Gastrocnemius medialis (tissue), 4 donors: Measurements from ENCODE around the gene CENPT. TPM values are rescaled to one million over a fixed set of nuclear protein-coding genes. Genes with fewer than 3 reads are reported as not detected.
A peak's percentile ranks its signal among the peaks of the same experiment; 100 is the strongest.

Source experiments
- ATAC-seq, 2 donors: fragments of 150-250 bp; one replicate each; pipeline ENCODE4 v1.9.1; 2016
- DNase-seq, 2 donors: peaks; one replicate each; pipeline ENCODE4 v3.0.0-alpha.2; 2019
- H3K27ac ChIP-seq, 4 donors: fragments of 200-600 bp; sonication (generic); 1 replicate in 1 of 4; 2 replicates in 3 of 4; pipeline ENCODE4 v1.5.1; 2016 to 2018; ENCODE audit warnings: mild to moderate bottlenecking in 2 of 4, moderate library complexity in 1 of 4
- H3K27me3 ChIP-seq, 3 donors: fragments of 200-600 bp; sonication (generic) in 2 of 3; 1 replicate in 1 of 3; 2 replicates in 2 of 3; pipeline versions ENCODE4 v1.5.1 to v1.6.0; 2016 to 2019; ENCODE audit warnings: mild to moderate bottlenecking in 1 of 3, moderate library complexity in 1 of 3
- H3K36me3 ChIP-seq, 2 donors: fragments of 200-600 bp; sonication (generic) in 1 of 2; one replicate each; pipeline ENCODE4 v1.5.1; 2017 to 2018
- H3K4me1 ChIP-seq, 2 donors: fragments of 200-600 bp; sonication (generic) in 1 of 2; one replicate each; pipeline ENCODE4 v1.5.1; 2016 to 2017; ENCODE audit warnings: mild to moderate bottlenecking in 2 of 2
- H3K4me3 ChIP-seq, 4 donors: fragments of 200-600 bp; sonication (generic) in 3 of 4; 1 replicate in 1 of 4; 2 replicates in 3 of 4; pipeline ENCODE4 v1.5.1; 2016 to 2019; ENCODE audit warnings: mild to moderate bottlenecking in 2 of 4
- H3K9me3 ChIP-seq, 3 donors: fragments of 200-600 bp; sonication (generic) in 2 of 3; 1 replicate in 1 of 3; 2 replicates in 2 of 3; pipeline ENCODE4 v1.5.1; 2016 to 2019
- POLR2A ChIP-seq, 2 donors: fragments of 450-650 bp; IDR thresholded peaks; one replicate each; pipeline ENCODE4 v1.6.1; 2017; ENCODE audit warnings: antibody characterized with exemption in 2 of 2, mild to moderate bottlenecking in 2 of 2, moderate library complexity in 2 of 2
- in situ Hi-C, 4 donors: fragments of 200-750 bp; cut with MboI; loops; one replicate each; pipeline versions ENCODE4 v1.15.0 to v1.8.0; 2017; ENCODE audit warnings: low sequenced_read_pairs in 4 of 4
- intact Hi-C: fragments of 100-400 bp; cut with DNase I; formaldehyde crosslinking; loops from one replicate; pipeline ENCODE4 v1.15.1; 2023; ENCODE audit warnings: low total_unique reads
- total RNA-seq, 4 donors: library from RNA; depleted of rRNA; stranded (reverse); fragments of >200 nt; gene quantifications; one replicate each; pipeline versions ENCODE4 v1.1.0 to v1.2.3, GENCODE V29; 2016
- TF ChIP-seq, protein P1 (sequence below), 5 experiments: fragments of 450-650 bp in 3 of 5; fragments of 200-600 bp in 2 of 5; sonication (generic) in 2 of 5; IDR thresholded peaks in 4 of 5; conservative IDR thresholded peaks in 1 of 5; 1 replicate in 4 of 5; 2 replicates in 1 of 5; pipeline ENCODE4 v1.5.1; 2016 to 2019; ENCODE audit warnings: antibody characterized with exemption in 5 of 5, mild to moderate bottlenecking in 3 of 5, moderate library complexity in 3 of 5

Gene CENPT
- total RNA-seq = 10 to 100 TPM; 14.9 to 41.2 (median 20.0) TPM

GRCh38 chr16:67847064-67847861 lies at the start of gene CENPT:
CENPT (minus strand) TSS chr16:67847693; CDS start chr16:67833859, 13,834 bp downstream.
- Histone ChIP-seq H3K9me3 (no peaks in the 10 kb centered on the region), H3K4me1 (peaks cover 46 to 54% of the 10 kb centered on the region in 2 donors), H3K27me3 (no peaks in the 10 kb centered on the region), H3K27ac (peak within 1 kb of the TSS; percentile 98 to 100 (median 99)), H3K4me3 (peak within 1 kb of the TSS; percentile 80 to 99 (median 94)), H3K36me3 (no peaks in the 10 kb centered on the region)
- ATAC-seq = peak; percentile 53 to 55
- no peak for DNase-seq
- in situ Hi-C loops (no loop called here), intact Hi-C loops (loop anchor here (2.0 to 10.0 kb wide), 2 partner anchors 40 to 282 kb away; partner anchors contain the start of genes CTCF, RANBP10 and TSNAXIP1)
- TF ChIP-seq POLR2A (IDR thresholded peaks at IDR 0.05) = peak; percentile 37 to 79
- TF ChIP-seq, protein P1, sequence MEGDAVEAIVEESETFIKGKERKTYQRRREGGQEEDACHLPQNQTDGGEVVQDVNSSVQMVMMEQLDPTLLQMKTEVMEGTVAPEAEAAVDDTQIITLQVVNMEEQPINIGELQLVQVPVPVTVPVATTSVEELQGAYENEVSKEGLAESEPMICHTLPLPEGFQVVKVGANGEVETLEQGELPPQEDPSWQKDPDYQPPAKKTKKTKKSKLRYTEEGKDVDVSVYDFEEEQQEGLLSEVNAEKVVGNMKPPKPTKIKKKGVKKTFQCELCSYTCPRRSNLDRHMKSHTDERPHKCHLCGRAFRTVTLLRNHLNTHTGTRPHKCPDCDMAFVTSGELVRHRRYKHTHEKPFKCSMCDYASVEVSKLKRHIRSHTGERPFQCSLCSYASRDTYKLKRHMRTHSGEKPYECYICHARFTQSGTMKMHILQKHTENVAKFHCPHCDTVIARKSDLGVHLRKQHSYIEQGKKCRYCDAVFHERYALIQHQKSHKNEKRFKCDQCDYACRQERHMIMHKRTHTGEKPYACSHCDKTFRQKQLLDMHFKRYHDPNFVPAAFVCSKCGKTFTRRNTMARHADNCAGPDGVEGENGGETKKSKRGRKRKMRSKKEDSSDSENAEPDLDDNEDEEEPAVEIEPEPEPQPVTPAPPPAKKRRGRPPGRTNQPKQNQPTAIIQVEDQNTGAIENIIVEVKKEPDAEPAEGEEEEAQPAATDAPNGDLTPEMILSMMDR (IDR thresholded peaks at IDR 0.05 in 4 of 5, conservative IDR thresholded peaks at IDR 0.05 in 1 of 5) = peak in 3 of 5 experiments; percentile 13 to 20 (median 15)

DNA sequence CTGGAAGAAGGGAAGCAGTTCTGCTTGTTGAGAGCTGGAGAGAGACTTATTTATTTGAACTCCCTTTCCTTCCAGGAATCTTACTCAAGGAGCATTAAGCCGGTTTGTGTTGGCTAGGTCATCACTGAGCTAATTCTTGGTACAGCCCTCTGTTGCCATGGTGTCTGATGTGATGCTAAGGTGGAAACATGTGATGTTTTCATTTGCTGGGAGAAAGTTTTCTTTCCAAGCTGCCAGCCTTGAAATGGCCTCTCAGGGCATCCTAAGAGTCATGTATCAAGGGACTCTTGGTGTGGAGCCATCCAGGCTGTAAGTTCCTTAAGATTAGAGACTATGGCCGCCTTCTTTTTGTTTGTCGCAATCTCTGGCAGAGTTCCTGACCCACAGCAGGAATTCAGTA lies 49.7 kb upstream of the CENPT start:
- intact Hi-C loops = no loop called here
- peaks cover 50 to 59% of the 10 kb centered on the region in 2 donors for H3K4me1 ChIP-seq

DNA sequence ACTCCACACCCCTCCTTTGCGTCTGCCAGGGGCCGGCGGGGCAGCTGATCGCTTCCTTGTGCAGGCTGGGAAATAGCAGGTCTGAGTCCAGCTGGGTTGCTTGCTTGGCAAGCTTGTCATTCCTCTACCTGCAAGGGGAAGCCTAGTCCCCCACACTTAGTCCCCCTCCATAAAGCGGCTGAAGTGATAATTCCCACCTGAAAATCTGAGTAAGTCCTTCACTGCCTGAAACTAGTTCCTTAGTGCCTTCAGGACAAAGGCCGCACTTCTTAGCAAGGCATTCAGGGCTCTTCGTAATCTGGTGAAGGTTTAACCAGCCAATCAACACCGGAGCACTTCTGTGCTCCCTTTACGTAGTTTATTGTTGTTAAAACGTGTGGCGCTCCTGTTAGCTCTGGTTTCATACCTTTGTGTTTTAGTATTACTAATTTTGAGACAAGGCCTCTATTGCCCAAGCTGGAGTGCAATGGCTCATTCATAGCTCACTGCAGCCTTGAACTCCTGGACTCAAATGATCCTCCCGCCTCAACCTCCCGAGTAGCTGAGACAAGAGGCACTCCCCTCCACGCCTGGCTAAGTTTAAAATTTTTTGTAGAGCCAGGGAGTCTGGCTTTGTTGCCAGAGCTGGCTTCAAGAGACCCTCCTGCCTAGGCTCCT lies 46.4 kb upstream of the CENPT start:
- Histone ChIP-seq H3K4me3 (peak overlapping the region; percentile 87 to 99 (median 91)), H3K36me3 (no peaks in the 10 kb centered on the region), H3K27me3 (no peaks in the 10 kb centered on the region), H3K9me3 (no peaks in the 10 kb centered on the region), H3K4me1 (peaks cover 44 to 57% of the 10 kb centered on the region in 2 donors), H3K27ac (peak overlapping the region; percentile 90 to 100 (median 96))
- DNase-seq (peak in 1 of 2 donors; percentile 72), ATAC-seq (peak in 1 of 2 donors; percentile 5)
- TF ChIP-seq, protein P1 (IDR thresholded peaks at IDR 0.05 in 4 of 5, conservative IDR thresholded peaks at IDR 0.05 in 1 of 5) = no peak
- TF ChIP-seq POLR2A (IDR thresholded peaks at IDR 0.05) = no peak
- intact Hi-C loops (loop anchor here (1.0 kb wide), 2 partner anchors 23 to 93 kb away; no protein-coding TSS in a partner anchor), in situ Hi-C loops (no loop called here)

More for the DNA sequence above, 49.7 kb upstream of the CENPT start:
- no peak for DNase-seq
- H3K27ac ChIP-seq = peak overlapping the region; percentile 70 to 100 (median 94)
- no peak overlapping the region for H3K4me3 ChIP-seq
- H3K27me3 ChIP-seq = no peaks in the 10 kb centered on the region
- TF ChIP-seq, protein P1 (IDR thresholded peaks at IDR 0.05 in 4 of 5, conservative IDR thresholded peaks at IDR 0.05 in 1 of 5) = no peak
- no peak for ATAC-seq
- no peaks in the 10 kb centered on the region for H3K9me3 ChIP-seq
- in situ Hi-C loops = no loop called here
- H3K36me3 ChIP-seq = no peaks in the 10 kb centered on the region

- H3K36me3 ChIP-seq = no peaks in the 10 kb centered on the region
- in situ Hi-C loops = no loop called here
- intact Hi-C loops = loop anchor here (1.0 kb wide), 2 partner anchors 24 to 94 kb away; no protein-coding TSS in a partner anchor
- no peaks in the 10 kb centered on the region for H3K9me3 ChIP-seq
- no peaks in the 10 kb centered on the region for H3K27me3 ChIP-seq
- H3K4me1 ChIP-seq = peaks cover 44 to 50% of the 10 kb centered on the region in 2 donors
- H3K27ac ChIP-seq = peak within 1 kb of the TSS; percentile 90 to 100 (median 96)
- TF ChIP-seq, protein P1 (IDR thresholded peaks at IDR 0.05 in 4 of 5, conservative IDR thresholded peaks at IDR 0.05 in 1 of 5) = peak in 2 of 5 experiments; percentile 20 to 24
- peak; percentile 98 for TF ChIP-seq POLR2A (IDR thresholded peaks at IDR 0.05)
- peak; percentile 95 to 97 for DNase-seq
- peak; percentile 93 to 95 for ATAC-seq
- H3K4me3 ChIP-seq = peak within 1 kb of the TSS; percentile 87 to 99 (median 91)
These were observed 45.6 kb upstream of the CENPT start, which contains the start of gene PSKH1 for GRCh38 chr16:67892899-67893742. PSKH1 (plus strand) TSS chr16:67893254; CDS start chr16:67908750, 15,496 bp downstream.
